H1 (cell line): Measurements from ENCODE around the gene CASK. TPM values are rescaled to one million over a fixed set of nuclear protein-coding genes. Genes with fewer than 3 reads are reported as not detected.

Source experiments
- CTCF ChIA-PET: fragments of 300-600 bp; sonication (Branson Sonifier 250); formaldehyde crosslinking; loops from one replicate; lab custom pipeline; 2021; ENCODE audit not compliant: partially characterized antibody; lab: Charles Lee
- POLR2A ChIA-PET: fragments of 300-600 bp; sonication (Branson Sonifier 250); formaldehyde crosslinking; loops from one replicate; lab custom pipeline; 2021; ENCODE audit warnings: inconsistent platforms; ENCODE audit not compliant: partially characterized antibody; lab: Charles Lee
- DNase-seq, 2 experiments: peaks; one replicate each; pipeline versions ENCODE4 v3.0.0 to v3.0.0-alpha.2; 2010 to 2022; ENCODE audit warnings: low spot score in 2 of 2, low read depth in 1 of 2, mixed read lengths in 1 of 2
- FAIRE-seq: peaks from 2 replicates; lab custom pipeline; 2011; peaks lifted over from hg19 to GRCh38; lab: Jason Lieb, UNC
- H2AFZ ChIP-seq: 2 replicates; pipeline ENCODE4 v1.8.1; 2012; ENCODE audit warnings: low read length, inconsistent platforms
- H2AK5ac ChIP-seq: 2 replicates; pipeline ENCODE4 v1.6.1; 2013; ENCODE audit warnings: low read depth, low read length
- H2BK120ac ChIP-seq: replicated peaks from 2 replicates; pipeline ENCODE3; 2013; ENCODE audit warnings: low read depth, low read length, inconsistent platforms
- H2BK12ac ChIP-seq: 2 replicates; pipeline ENCODE4 v1.6.1; 2013; ENCODE audit warnings: low read depth, low read length
- H2BK15ac ChIP-seq: 2 replicates; pipeline ENCODE4 v1.6.1; 2013; ENCODE audit warnings: low read length
- H2BK20ac ChIP-seq: 2 replicates; pipeline ENCODE4 v1.6.1; 2013; ENCODE audit warnings: low read length
- H2BK5ac ChIP-seq: 2 replicates; pipeline ENCODE4 v1.6.1; 2013; ENCODE audit warnings: low read depth, low read length
- H3K14ac ChIP-seq: 2 replicates; pipeline ENCODE4 v1.6.1; 2013; ENCODE audit warnings: inconsistent platforms; ENCODE audit not compliant: insufficient read length
- H3K18ac ChIP-seq: 2 replicates; pipeline ENCODE4 v1.6.1; 2013; ENCODE audit warnings: low read length; ENCODE audit errors: extremely low read depth
- H3K23ac ChIP-seq: 2 replicates; pipeline ENCODE4 v1.6.1; 2013; ENCODE audit warnings: inconsistent platforms; ENCODE audit not compliant: insufficient read length
- H3K23me2 ChIP-seq: 2 replicates; pipeline ENCODE4 v1.6.1; 2013; ENCODE audit warnings: low read depth, low read length
- H3K27ac ChIP-seq: 2 replicates; pipeline ENCODE4 v1.6.1; 2011; ENCODE audit warnings: low read depth, low read length, inconsistent platforms
- H3K27me3 ChIP-seq, 4 experiments: replicated peaks in 1 of 4; 1 replicate in 1 of 4; 2 replicates in 3 of 4; pipeline versions ENCODE4 v1.6.1 to v1.8.1; 2011 to 2013; ENCODE audit warnings: low read length in 3 of 4, mild to moderate bottlenecking in 3 of 4, inconsistent platforms in 2 of 4, mixed read lengths in 2 of 4, moderate library complexity in 1 of 4; ENCODE audit not compliant: control insufficient read depth in 3 of 4, insufficient read depth in 3 of 4; ENCODE audit errors: extremely low read depth in 1 of 4
- H3K36me3 ChIP-seq, 4 experiments: 2 replicates each; pipeline versions ENCODE4 v1.6.1 to v1.8.1; 2011 to 2013; ENCODE audit warnings: mild to moderate bottlenecking in 4 of 4, low read length in 3 of 4, moderate library complexity in 2 of 4, control low read depth in 1 of 4, inconsistent platforms in 1 of 4; ENCODE audit not compliant: insufficient read depth in 4 of 4, control insufficient read depth in 2 of 4
- H3K4ac ChIP-seq: replicated peaks from 2 replicates; pipeline ENCODE3; 2013; ENCODE audit warnings: low read length, low read depth, mixed read lengths, inconsistent platforms; ENCODE audit not compliant: insufficient read length
- H3K4me1 ChIP-seq, 4 experiments: replicated peaks in 1 of 4; 1 replicate in 1 of 4; 2 replicates in 3 of 4; pipeline versions ENCODE4 v1.6.1 to v1.8.1; 2011 to 2013; ENCODE audit warnings: low read length in 3 of 4, inconsistent platforms in 2 of 4, mixed read lengths in 1 of 4; ENCODE audit not compliant: insufficient read depth in 4 of 4, control insufficient read depth in 3 of 4
- H3K4me2 ChIP-seq, 2 experiments: 2 replicates each; pipeline versions ENCODE4 v1.6.1 to v1.8.1; 2011 to 2013; ENCODE audit warnings: low read depth in 2 of 2, low read length in 2 of 2, control low read depth in 1 of 2, inconsistent platforms in 1 of 2, mild to moderate bottlenecking in 1 of 2; ENCODE audit not compliant: insufficient read depth in 1 of 2
- H3K4me3 ChIP-seq, 4 experiments: fragments of 200-600, 300-600 bp in 1 of 4; sonication (generic), shearing (Covaris generic), sonication (Bioruptor Twin) in 1 of 4; 2 replicates each; pipeline versions ENCODE4 v1.5.1 to v1.8.1; 2011 to 2016; ENCODE audit warnings: low read length in 4 of 4, low read depth in 3 of 4, control low read depth in 2 of 4, inconsistent platforms in 2 of 4, mild to moderate bottlenecking in 2 of 4, mixed read lengths in 1 of 4, moderate library complexity in 1 of 4; ENCODE audit not compliant: insufficient read depth in 2 of 4; ENCODE audit errors: extremely low read depth in 1 of 4
- H3K56ac ChIP-seq: replicated peaks from 2 replicates; pipeline ENCODE3; 2013; ENCODE audit warnings: low read depth, mild to moderate bottlenecking, mixed read lengths, low read length, inconsistent platforms; ENCODE audit not compliant: insufficient read length
- H3K79me1 ChIP-seq: 2 replicates; pipeline ENCODE4 v1.6.1; 2013; ENCODE audit warnings: low read depth, low read length, control low read depth
- H3K79me2 ChIP-seq, 2 experiments: 2 replicates each; pipeline versions ENCODE4 v1.6.1 to v1.8.1; 2012 to 2013; ENCODE audit warnings: low read length in 2 of 2, mild to moderate bottlenecking in 2 of 2, inconsistent platforms in 1 of 2; ENCODE audit not compliant: insufficient read depth in 2 of 2, control insufficient read depth in 1 of 2
- H3K9ac ChIP-seq, 4 experiments: replicated peaks in 1 of 4; 1 replicate in 1 of 4; 2 replicates in 3 of 4; pipeline versions ENCODE4 v1.6.1 to v1.8.1; 2011 to 2013; ENCODE audit warnings: low read depth in 3 of 4, low read length in 3 of 4, control low read depth in 2 of 4, mild to moderate bottlenecking in 2 of 4, moderate library complexity in 2 of 4, inconsistent platforms in 1 of 4; ENCODE audit errors: extremely low read depth in 1 of 4
- H3K9me3 ChIP-seq, 2 experiments: 2 replicates each; pipeline versions ENCODE4 v1.6.1 to v1.8.1; 2012 to 2013; ENCODE audit warnings: mild to moderate bottlenecking in 2 of 2, moderate library complexity in 2 of 2, control low read depth in 1 of 2, inconsistent platforms in 1 of 2, low read depth in 1 of 2, low read length in 1 of 2, mixed read lengths in 1 of 2; ENCODE audit not compliant: insufficient read depth in 2 of 2
- H4K20me1 ChIP-seq, 2 experiments: replicated peaks in 1 of 2; 2 replicates each; pipeline versions ENCODE3 to v1.8.1; 2011 to 2013; ENCODE audit warnings: inconsistent platforms in 2 of 2, low read length in 2 of 2, mild to moderate bottlenecking in 1 of 2; ENCODE audit not compliant: insufficient read depth in 2 of 2, control insufficient read depth in 1 of 2
- H4K5ac ChIP-seq: 2 replicates; pipeline ENCODE4 v1.6.1; 2013; ENCODE audit warnings: low read length, low read depth, mixed read lengths, inconsistent platforms; ENCODE audit not compliant: insufficient read length
- H4K8ac ChIP-seq: 2 replicates; pipeline ENCODE4 v1.8.0; 2013; ENCODE audit warnings: mild to moderate bottlenecking, moderate library complexity, low read length, inconsistent platforms; ENCODE audit not compliant: insufficient read depth; ENCODE audit errors: extremely low read depth
- H4K91ac ChIP-seq: replicated peaks from 2 replicates; pipeline ENCODE3; 2013; ENCODE audit warnings: low read length, mixed read lengths, inconsistent platforms; ENCODE audit not compliant: insufficient read length
- KDM5A ChIP-seq: fragments of 200-600 bp; IDR thresholded peaks from 2 replicates; pipeline ENCODE4 v1.7.1; 2012; ENCODE audit warnings: mild to moderate bottlenecking, low read length, inconsistent platforms, mixed read lengths
- WGBS, 2 experiments: shearing (Covaris generic) in 1 of 2; methylation state at CpG; one replicate each; pipeline versions ENCODE4 v1.1.6 to v1.1.7; 2013 to 2015; ENCODE audit warnings: low lambda C conversion rate in 2 of 2, mixed read lengths in 2 of 2, inconsistent platforms in 1 of 2, low coverage in 1 of 2, missing lambda C conversion rate in 1 of 2; ENCODE audit not compliant: insufficient replicate concordance in 2 of 2, insufficient coverage in 1 of 2, insufficient read length in 1 of 2; ENCODE audit errors: extremely low coverage in 1 of 2, missing lambda C conversion rate in 1 of 2; 5-methylcytosine and 5-hydroxymethylcytosine counted together
- polyA plus RNA-seq, 7 experiments: library from polyadenylated mRNA; depleted of rRNA in 3 of 7; stranded (reverse) in 5 of 7; unstranded in 2 of 7; fragments of >200 nt in 5 of 7; fragments of 200-250 nt in 2 of 7; gene quantifications; 1 replicate in 5 of 7; 2 replicates in 1 of 7; 4 replicates in 1 of 7; pipeline versions ENCODE4 v1.2.1 to v1.2.3, GENCODE V29; 2011 to 2013; ENCODE audit warnings: missing spikeins in 2 of 7, mixed read lengths in 2 of 7
- total RNA-seq: library from RNA; stranded (reverse); fragmentation: NEBNext Ultra II Directional; extraction: Animal tissue kit (Norgen Biotek cat#: 25700); gene quantifications from 2 replicates; pipeline ENCODE4 v1.2.1, GENCODE V29; 2021
- TF ChIP-seq, protein P1 (sequence below): IDR thresholded peaks from 2 replicates; pipeline ENCODE4 v1.6.1; 2011; ENCODE audit warnings: low read length, improper control_type of control experiment

Gene CASK
- total and polyA plus RNA-seq, 2 of the 8 experiments (the other 6 are each of a cell fraction or from before 2014, with no cell fraction given) = 21.6 to 55.1 TPM

DNA sequence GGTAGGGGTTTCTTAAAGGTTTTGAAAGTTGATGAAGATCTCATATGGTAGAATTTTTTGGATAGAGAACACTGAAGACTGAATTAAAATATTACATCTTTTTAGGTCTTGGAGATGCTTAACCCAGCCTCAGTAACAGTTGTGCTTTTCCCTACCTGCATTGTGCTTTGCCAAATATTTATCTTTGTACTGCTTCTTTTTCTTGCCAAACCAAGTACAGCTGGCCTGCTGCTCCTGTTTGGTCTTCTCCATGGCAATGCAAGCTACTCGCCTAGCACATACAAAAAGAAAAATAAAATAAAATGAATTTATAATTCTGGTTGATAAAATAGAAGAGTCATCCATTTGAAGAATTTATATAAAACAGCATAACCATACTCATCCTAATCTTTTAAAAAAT lies 380.8 kb downstream of the CASK start:
- Histone ChIP-seq H2BK5ac (no peak overlapping the region), H4K91ac (no peak overlapping the region), H3K23me2 (no peaks in the 10 kb centered on the region)
- no peak for TF ChIP-seq KDM5A
- TF ChIP-seq, protein P1, sequence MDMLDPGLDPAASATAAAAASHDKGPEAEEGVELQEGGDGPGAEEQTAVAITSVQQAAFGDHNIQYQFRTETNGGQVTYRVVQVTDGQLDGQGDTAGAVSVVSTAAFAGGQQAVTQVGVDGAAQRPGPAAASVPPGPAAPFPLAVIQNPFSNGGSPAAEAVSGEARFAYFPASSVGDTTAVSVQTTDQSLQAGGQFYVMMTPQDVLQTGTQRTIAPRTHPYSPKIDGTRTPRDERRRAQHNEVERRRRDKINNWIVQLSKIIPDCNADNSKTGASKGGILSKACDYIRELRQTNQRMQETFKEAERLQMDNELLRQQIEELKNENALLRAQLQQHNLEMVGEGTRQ = no peak
- TF ChIP-seq, all 59 proteins: peak for 0
- no peaks in the 10 kb centered on the region for H3K4me1 ChIP-seq
- no peaks in the 10 kb centered on the region for H3K79me1 ChIP-seq
- no peaks in the 10 kb centered on the region for H3K79me2 ChIP-seq
- no peaks in the 10 kb centered on the region for H3K9me3 ChIP-seq
- no peak overlapping the region for H2AFZ ChIP-seq
- no peak overlapping the region for H3K14ac ChIP-seq
- H4K8ac ChIP-seq = no peak overlapping the region
- ChIA-PET CTCF (interaction anchor here (0.6 to 0.7 kb wide), 3 partner anchors 113 to 1416 kb away, joined by 3 read pairs; no protein-coding TSS in a partner anchor), POLR2A (no interaction called here)
- H2AK5ac ChIP-seq = no peak overlapping the region
- 86% methylated on average over 1 of the region's 1 CpG; no CpG with 5 or more reads in 1 of the 2 experiments for WGBS, 2 experiments
- no peak overlapping the region for H3K4me3 ChIP-seq
- H4K5ac ChIP-seq = no peak overlapping the region
- no peak overlapping the region for H3K27ac ChIP-seq
- H2BK15ac ChIP-seq = no peak overlapping the region
- no peak overlapping the region for H2BK20ac ChIP-seq
- no peak for DNase-seq
- H3K23ac ChIP-seq = no peak overlapping the region
- H2BK120ac ChIP-seq = no peak overlapping the region
- H2BK12ac ChIP-seq = no peak overlapping the region
- H4K20me1 ChIP-seq = no peaks in the 10 kb centered on the region
- H3K4ac ChIP-seq = no peak overlapping the region
- no peak overlapping the region for H3K18ac ChIP-seq
- H3K9ac ChIP-seq = no peak overlapping the region
- H3K4me2 ChIP-seq = no peak overlapping the region
- H3K56ac ChIP-seq = no peak overlapping the region
- FAIRE-seq = no peak
- H3K36me3 ChIP-seq = no peaks in the 10 kb centered on the region; a peak in 1 of 8 replicates
- no peaks in the 10 kb centered on the region for H3K27me3 ChIP-seq
